GM23338 (cell line): Measurements from ENCODE around the gene RTCA. TPM values are rescaled to one million over a fixed set of nuclear protein-coding genes. Genes with fewer than 3 reads are reported as not detected.

ENCODE experiments used
- ATAC-seq: fragments of 200-7000 bp; cut with Tn5 transposase; 3 replicates; pipeline ENCODE4 v1.9.1; 2020
- DNase-seq: peaks from one replicate; pipeline ENCODE4 v3.0.0-alpha.2; 2015; ENCODE audit warnings: low spot score
- H2AFZ ChIP-seq: fragments of 200-600 bp; sonication (generic); 2 replicates; pipeline ENCODE4 v1.8.0; 2016; ENCODE audit warnings: antibody characterized with exemption, mild to moderate bottlenecking, moderate library complexity
- H3F3A ChIP-seq: fragments of 200-600 bp; sonication (generic); replicated peaks from 2 replicates; pipeline ENCODE4 v1.8.0; 2017; ENCODE audit warnings: antibody characterized with exemption, mixed run types, low read depth
- H3K27ac ChIP-seq: fragments of 200-600 bp; sonication (generic); 2 replicates; pipeline ENCODE4 v1.6.1; 2016; ENCODE audit warnings: low read depth
- H3K27me3 ChIP-seq: fragments of 200-600 bp; sonication (generic); 2 replicates; pipeline ENCODE4 v1.8.0; 2016; ENCODE audit warnings: mild to moderate bottlenecking, mixed run types, moderate library complexity; ENCODE audit not compliant: insufficient read depth
- H3K36me3 ChIP-seq: fragments of 200-600 bp; sonication (generic); 2 replicates; pipeline ENCODE4 v1.8.0; 2016; ENCODE audit warnings: mild to moderate bottlenecking; ENCODE audit not compliant: insufficient read depth
- H3K4me1 ChIP-seq: fragments of 200-600 bp; sonication (generic); 2 replicates; pipeline ENCODE4 v1.8.0; 2016; ENCODE audit warnings: mild to moderate bottlenecking, moderate library complexity; ENCODE audit not compliant: insufficient read depth
- H3K4me2 ChIP-seq: fragments of 200-600 bp; sonication (generic); 2 replicates; pipeline ENCODE4 v1.7.1; 2017; ENCODE audit warnings: mixed run types
- H3K4me3 ChIP-seq: fragments of 200-600 bp; sonication (generic); 2 replicates; pipeline ENCODE4 v1.6.1; 2016; ENCODE audit warnings: mixed run types
- H3K79me2 ChIP-seq: fragments of 200-600 bp; sonication (generic); replicated peaks from 2 replicates; pipeline ENCODE4 v1.8.0; 2017; ENCODE audit warnings: mild to moderate bottlenecking; ENCODE audit not compliant: insufficient read depth
- H3K9me2 ChIP-seq: fragments of 200-600 bp; sonication (generic); 2 replicates; pipeline ENCODE4 v1.8.0; 2017; ENCODE audit not compliant: insufficient read depth
- H4K20me1 ChIP-seq: fragments of 200-600 bp; sonication (generic); replicated peaks from 2 replicates; pipeline ENCODE4 v1.8.0; 2017; ENCODE audit warnings: mild to moderate bottlenecking; ENCODE audit not compliant: insufficient read depth
- H3K27ac Mint-ChIP-seq: 2 replicates; pipeline ENCODE4 v1.8.0; 2020; ENCODE audit warnings: inconsistent platforms, mild to moderate bottlenecking, moderate library complexity, mixed read lengths
- H3K27me3 Mint-ChIP-seq: 3 replicates; pipeline ENCODE4 v1.8.0; 2022; ENCODE audit warnings: low read depth, mild to moderate bottlenecking, moderate library complexity, mixed read lengths, inconsistent platforms; ENCODE audit not compliant: insufficient read depth, poor library complexity
- H3K36me3 Mint-ChIP-seq: 3 replicates; pipeline ENCODE4 v1.8.0; 2021; ENCODE audit warnings: low read depth, mild to moderate bottlenecking, inconsistent platforms, moderate library complexity, mixed read lengths
- H3K4me1 Mint-ChIP-seq: 3 replicates; pipeline ENCODE4 v1.8.0; 2020; ENCODE audit warnings: mild to moderate bottlenecking, inconsistent platforms, mixed read lengths
- H3K4me3 Mint-ChIP-seq: 3 replicates; pipeline ENCODE4 v1.8.0; 2021; ENCODE audit warnings: moderate library complexity, mild to moderate bottlenecking, inconsistent platforms, mixed read lengths
- H3K9me3 Mint-ChIP-seq: 3 replicates; pipeline ENCODE4 v1.8.0; 2020; ENCODE audit warnings: moderate library complexity, mild to moderate bottlenecking, inconsistent platforms, mixed read lengths
- CREB1 ChIP-seq: fragments of 250-450 bp; sonication (Bioruptor Pico); IDR thresholded peaks from 2 replicates; pipeline ENCODE4 v1.5.0; 2020; ENCODE audit warnings: low read depth, mild to moderate bottlenecking, moderate library complexity
- CTCF ChIP-seq, 2 experiments: fragments of 200-600 bp in 1 of 2; sonication (generic) in 1 of 2; conservative IDR thresholded peaks; 2 replicates each; pipeline versions ENCODE4 v1.5.1 to v1.6.1; 2016 to 2017; ENCODE audit warnings: antibody characterized with exemption in 2 of 2, low read depth in 2 of 2, mild to moderate bottlenecking in 2 of 2, moderate library complexity in 1 of 2
- ETS1 ChIP-seq: IDR thresholded peaks from 2 replicates; pipeline ENCODE4 v1.6.1; 2016; ENCODE audit warnings: antibody characterized with exemption
- EZH2 ChIP-seq: fragments of 200-600 bp; sonication (generic); IDR thresholded peaks from one replicate; pipeline ENCODE4 v1.8.0; 2017; ENCODE audit warnings: antibody characterized with exemption, mild to moderate bottlenecking, low read depth; ENCODE audit not compliant: unreplicated experiment
- EZH2phosphoT487 ChIP-seq: fragments of 200-600 bp; sonication (generic); IDR thresholded peaks from one replicate; pipeline ENCODE4 v1.8.1; 2018; ENCODE audit warnings: antibody characterized with exemption; ENCODE audit not compliant: unreplicated experiment
- JUNB ChIP-seq: IDR thresholded peaks from one replicate; pipeline ENCODE4 v1.6.1; 2016; ENCODE audit warnings: antibody characterized with exemption; ENCODE audit not compliant: unreplicated experiment
- NANOG ChIP-seq: IDR thresholded peaks from 2 replicates; pipeline ENCODE4 v1.6.1; 2016; ENCODE audit warnings: antibody characterized with exemption, borderline replicate concordance
- POLR2AphosphoS5 ChIP-seq: IDR thresholded peaks from 2 replicates; pipeline ENCODE4 v1.6.1; 2016; ENCODE audit warnings: antibody characterized with exemption, low read depth
- STAT1 ChIP-seq: IDR thresholded peaks from one replicate; pipeline ENCODE4 v1.6.1; 2016; ENCODE audit warnings: antibody characterized with exemption; ENCODE audit not compliant: unreplicated experiment
- ZNF114 ChIP-seq: fragments of 250-450 bp; sonication (Bioruptor Pico); IDR thresholded peaks from 2 replicates; pipeline ENCODE4 v1.5.0; 2020; ENCODE audit warnings: mild to moderate bottlenecking, moderate library complexity
- ZNF331 ChIP-seq: fragments of 250-450 bp; sonication (Bioruptor Pico); IDR thresholded peaks from 2 replicates; pipeline ENCODE4 v1.5.0; 2020; ENCODE audit warnings: low read depth, mild to moderate bottlenecking, moderate library complexity
- ZNF462 ChIP-seq: fragments of 250-450 bp; sonication (Bioruptor Pico); IDR thresholded peaks from 2 replicates; pipeline ENCODE4 v1.5.0; 2020; ENCODE audit warnings: mild to moderate bottlenecking, moderate library complexity
- polyA plus RNA-seq: library from polyadenylated mRNA; unstranded; fragments of >200 nt; fragmentation: Nextera tagmentation; extraction: Ambion mirVana; gene quantifications from 2 replicates; pipeline ENCODE4 v1.2.1, GENCODE V29; 2016
- total RNA-seq: library from RNA; depleted of rRNA; stranded (reverse); fragments of >200 nt; shearing (Covaris generic); gene quantifications from 2 replicates; pipeline ENCODE4 v1.2.3, GENCODE V29; 2014

Gene RTCA
- total and polyA plus RNA-seq, 2 experiments from 2014 or later, result 36.6 TPM

GRCh38 chr1:100316622-100317021 lies 50.6 kb downstream of the RTCA start:
- Histone ChIP-seq H3K9me2 (0 out of 2 replicates have a peak, but pooled peaks cover 5% of the 10 kb centered on the region), H3K79me2 (no peaks in the 10 kb centered on the region), H3F3A (no peaks in the 10 kb centered on the region), H3K4me2 (no peak overlapping the region), H3K27me3 (no peaks in the 10 kb centered on the region), H3K4me3 (no peak overlapping the region), H4K20me1 (no peaks in the 10 kb centered on the region), H2AFZ (no peak overlapping the region), H3K27ac (no peak overlapping the region), H3K36me3 (peaks cover 6% of the 10 kb centered on the region; the same call in 1 of the 2 replicates), H3K4me1 (no peaks in the 10 kb centered on the region)
- Mint-ChIP-seq H3K27me3 (peaks cover 6% of the 10 kb centered on the region), H3K9me3 (peaks cover 39% of the 10 kb centered on the region), H3K27ac (no peak overlapping the region), H3K36me3 (peaks cover 23% of the 10 kb centered on the region), H3K4me1 (no peaks in the 10 kb centered on the region), H3K4me3 (no peak overlapping the region)
- DNase-seq (no peak), ATAC-seq (no peak)
- TF ChIP-seq ZNF114 (CRISPR knock-in tag), result no peak
- TF ChIP-seq ZNF331, result no peak
- TF ChIP-seq CREB1 (CRISPR knock-in tag), result no peak
- TF ChIP-seq EZH2phosphoT487, result no peak
- TF ChIP-seq STAT1, result no peak
- TF ChIP-seq ETS1, result no peak
- TF ChIP-seq EZH2, result no peak
- TF ChIP-seq CTCF (conservative IDR thresholded peaks at IDR 0.05; ENCODE audit: low read depth in 2 of 2), result no peak
- TF ChIP-seq JUNB, result no peak
- TF ChIP-seq NANOG, result no peak
- no peak for TF ChIP-seq POLR2AphosphoS5
- no peak for TF ChIP-seq ZNF462 (CRISPR knock-in tag)
